Measurements from ENCODE around the gene DLAT.
"Not testable (repeated sequence)": the region's sequence is repeated elsewhere in the genome, so short reads cannot be mapped to it uniquely, and the experiment has no call there.

- TF ChIP-seq CTCF, POLR2A (IDR thresholded peaks at IDR 0.05): not testable (repeated sequence)
Observed at GRCh38 chr11:112046647-112047046, 21.4 kb downstream of the DLAT start.

Measured in lower leg skin (tissue), 3 donors.